GM18498 (cell line): Measurements from ENCODE around the gene TAS2R60.
"Not testable (repeated sequence)": the region's sequence is repeated elsewhere in the genome, so short reads cannot be mapped to it uniquely, and the experiment has no call there.

Experiments
- ATAC-seq: cut with Tn5 transposase; IDR thresholded peaks from one replicate; pipeline ENCODE4 v1.9.1; 2021; ENCODE audit warnings: mild to moderate bottlenecking, moderate library complexity; ENCODE audit not compliant: unreplicated experiment

TAS2R60 gene

DNA sequence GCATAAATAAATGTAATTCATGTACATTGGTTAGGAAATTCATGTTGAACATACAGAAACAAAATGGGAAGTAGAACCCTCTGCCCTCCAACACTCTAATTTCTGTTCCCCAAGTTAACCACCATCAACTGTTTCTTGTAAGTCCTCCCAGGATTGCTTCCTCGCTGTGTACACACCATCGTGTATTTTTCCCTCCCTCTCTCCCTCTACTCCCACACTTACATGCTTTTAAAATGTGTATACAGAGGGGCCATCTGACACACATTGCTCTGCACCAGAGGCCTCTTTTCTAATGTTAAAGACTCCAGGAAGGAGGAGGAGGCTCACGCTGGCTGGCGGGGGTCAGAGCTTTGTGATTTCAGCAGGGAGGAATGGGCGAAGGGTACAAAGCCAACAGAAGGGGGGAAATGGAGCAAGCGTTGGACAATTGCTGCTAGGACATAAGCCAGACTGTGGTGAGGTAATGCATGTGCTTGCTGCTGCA lies 32.7 kb upstream of the TAS2R60 start:
- no peak for ATAC-seq

DNA sequence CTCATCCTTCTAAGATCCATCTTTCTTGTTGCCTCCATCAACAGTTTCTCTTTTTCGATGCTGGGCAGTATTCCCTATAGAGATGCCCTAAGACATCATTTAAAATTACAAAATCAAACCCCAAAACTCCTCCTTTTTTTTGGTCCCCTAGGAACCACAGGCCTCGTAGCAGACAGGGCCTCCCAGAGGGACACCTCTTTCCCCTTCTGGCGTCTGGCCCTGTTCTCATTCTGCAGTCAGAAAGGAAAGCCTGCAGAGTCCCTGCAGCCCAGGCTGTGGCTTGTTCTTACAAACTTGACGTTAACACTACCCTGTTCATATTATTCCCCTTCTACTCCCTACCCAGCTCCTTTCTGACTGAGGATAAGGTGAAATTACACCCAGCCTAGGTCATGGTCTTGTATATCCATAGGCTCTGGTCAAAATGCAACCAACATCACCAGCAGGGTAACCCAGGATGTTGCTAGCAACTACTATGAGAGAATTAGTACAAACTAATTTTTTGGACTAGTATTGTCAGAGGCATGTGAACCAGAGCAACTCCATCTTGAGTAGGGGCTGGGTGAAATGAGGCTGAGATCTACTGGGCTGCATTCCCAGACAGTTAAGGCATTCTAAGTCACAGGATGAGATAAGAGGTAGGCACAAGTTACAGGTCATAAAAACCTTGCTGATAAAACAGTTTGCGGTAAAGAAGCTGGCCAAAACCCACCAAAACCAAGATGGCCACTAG lies 31.1 kb upstream of the TAS2R60 start:
- no peak for ATAC-seq

DNA sequence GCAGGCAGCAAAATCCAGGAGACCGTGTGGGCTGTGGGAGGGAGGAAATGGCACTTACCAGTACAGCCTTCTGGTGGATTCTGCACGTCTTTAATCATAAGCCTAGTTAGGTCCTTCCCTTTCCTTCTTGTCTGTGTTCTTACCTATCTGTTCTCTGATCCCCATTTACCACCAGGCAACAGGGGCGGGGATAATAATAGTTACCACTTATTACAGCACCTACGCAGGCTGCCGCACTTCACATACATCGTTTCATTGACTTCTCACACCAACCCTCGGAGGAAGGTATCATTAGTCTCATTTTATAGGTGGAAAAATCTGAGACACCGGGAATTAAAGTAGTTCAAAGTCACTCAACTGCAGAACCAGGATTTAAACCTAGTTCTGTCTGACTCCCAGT lies 30.1 kb upstream of the TAS2R60 start:
- no peak for ATAC-seq

DNA sequence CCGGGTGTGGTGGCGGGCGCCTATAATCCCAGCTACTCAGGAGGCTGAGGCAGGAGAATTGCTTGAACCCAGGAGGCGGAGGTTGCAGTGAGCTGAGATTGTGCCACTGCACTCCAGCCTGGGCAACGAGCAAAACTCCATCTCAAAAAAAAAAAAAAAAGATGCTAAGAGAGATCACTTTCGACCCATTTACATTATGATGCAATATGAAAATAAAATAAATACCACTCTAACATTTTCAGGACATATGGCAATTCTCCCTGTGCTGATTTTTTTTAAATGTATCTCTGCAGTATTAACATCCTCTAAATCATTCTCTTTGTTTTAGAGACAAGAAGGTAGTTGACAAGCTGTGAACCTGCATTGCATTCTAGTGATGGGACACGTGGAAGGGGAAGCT lies 28.0 kb upstream of the TAS2R60 start:
- ATAC-seq, result not testable (repeated sequence)

DNA sequence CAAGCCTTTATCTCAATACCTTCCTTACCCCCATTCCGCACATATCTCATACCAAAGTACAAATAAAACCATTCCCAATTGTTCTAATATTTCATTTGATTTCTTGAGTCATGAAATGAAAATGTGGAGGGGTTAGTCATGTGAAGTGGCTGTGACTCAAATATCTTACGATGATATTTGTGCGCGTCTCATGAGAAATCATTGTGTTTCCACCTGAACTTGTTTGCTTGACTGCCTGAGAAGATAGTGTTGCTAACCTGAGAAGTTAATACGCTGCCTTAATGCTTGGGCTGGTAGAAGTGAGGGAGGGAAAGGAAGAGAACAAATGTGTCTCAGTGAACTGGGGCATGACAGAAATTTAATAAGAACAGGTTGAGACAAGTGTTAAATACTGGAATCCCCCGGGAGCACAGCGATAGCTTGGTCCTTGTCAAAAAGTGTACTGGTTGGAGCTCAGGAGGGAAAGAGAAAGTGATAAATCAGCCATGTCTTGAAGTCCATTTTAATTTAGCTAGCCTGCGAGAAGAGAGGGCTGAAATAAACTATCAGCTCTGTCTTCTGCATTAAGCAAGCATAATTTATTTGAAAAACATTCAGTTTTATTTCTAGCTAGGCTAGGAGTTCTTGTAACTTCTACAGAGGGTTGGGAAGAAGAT lies 27.4 kb upstream of the TAS2R60 start:
- ATAC-seq, result no peak

DNA sequence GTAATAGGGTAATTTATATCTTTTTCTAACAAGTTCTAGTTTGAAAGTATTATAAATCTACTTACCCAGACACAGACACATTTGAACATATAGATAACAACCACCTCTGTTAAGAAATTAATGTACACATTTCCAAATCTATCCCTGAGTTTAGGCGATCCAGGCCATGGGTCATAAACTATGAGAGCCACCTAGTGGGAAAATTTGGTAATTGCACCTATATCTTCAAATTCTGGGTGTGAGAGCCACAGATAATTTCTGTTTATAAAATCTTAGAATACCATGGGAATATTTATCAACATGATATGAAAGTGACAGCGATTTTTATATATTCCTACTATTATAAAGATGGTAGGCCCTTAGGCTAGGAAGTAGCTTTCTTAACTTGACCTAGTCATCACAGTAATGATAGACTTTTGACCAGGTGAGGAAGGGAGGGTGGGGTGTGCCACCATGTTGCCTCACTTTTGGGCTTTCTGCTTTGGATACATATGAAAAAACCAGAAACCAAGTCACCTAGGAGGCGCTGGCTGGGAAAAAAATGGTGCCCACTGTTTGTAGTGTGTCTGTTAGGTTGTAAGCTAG lies 26.6 kb upstream of the TAS2R60 start:
- peak; percentile 50 for ATAC-seq

DNA sequence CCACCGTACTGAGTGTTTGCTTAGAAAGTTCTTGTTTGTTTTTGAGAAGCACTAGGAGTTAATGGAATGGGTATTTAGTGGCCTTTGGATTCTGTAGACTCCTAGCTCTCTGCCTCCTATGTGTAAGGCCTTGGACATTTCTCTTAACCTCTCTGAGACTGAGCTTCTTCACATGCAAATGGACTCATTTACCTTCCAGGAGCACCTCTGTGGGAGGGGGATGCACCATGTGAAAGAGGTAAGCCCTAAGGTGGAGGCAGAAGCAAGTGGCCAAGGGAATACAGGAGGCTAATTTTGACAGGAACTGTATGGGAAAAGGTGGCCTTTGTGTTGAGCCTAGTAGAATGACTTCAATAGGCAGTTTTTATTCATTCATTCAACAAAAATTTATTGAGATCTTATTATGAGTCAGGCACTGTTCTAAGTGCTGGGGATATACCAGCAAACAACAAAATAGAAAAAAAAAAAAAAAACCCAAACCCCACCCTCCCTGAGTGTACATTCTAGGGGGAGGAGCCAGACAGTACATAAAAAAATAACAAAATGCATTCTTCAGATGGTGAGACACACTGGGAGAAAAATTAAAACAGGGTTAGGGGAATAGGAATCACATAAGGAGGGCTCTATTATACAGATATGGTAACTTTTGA lies 25.4 kb upstream of the TAS2R60 start:
- no peak for ATAC-seq

DNA sequence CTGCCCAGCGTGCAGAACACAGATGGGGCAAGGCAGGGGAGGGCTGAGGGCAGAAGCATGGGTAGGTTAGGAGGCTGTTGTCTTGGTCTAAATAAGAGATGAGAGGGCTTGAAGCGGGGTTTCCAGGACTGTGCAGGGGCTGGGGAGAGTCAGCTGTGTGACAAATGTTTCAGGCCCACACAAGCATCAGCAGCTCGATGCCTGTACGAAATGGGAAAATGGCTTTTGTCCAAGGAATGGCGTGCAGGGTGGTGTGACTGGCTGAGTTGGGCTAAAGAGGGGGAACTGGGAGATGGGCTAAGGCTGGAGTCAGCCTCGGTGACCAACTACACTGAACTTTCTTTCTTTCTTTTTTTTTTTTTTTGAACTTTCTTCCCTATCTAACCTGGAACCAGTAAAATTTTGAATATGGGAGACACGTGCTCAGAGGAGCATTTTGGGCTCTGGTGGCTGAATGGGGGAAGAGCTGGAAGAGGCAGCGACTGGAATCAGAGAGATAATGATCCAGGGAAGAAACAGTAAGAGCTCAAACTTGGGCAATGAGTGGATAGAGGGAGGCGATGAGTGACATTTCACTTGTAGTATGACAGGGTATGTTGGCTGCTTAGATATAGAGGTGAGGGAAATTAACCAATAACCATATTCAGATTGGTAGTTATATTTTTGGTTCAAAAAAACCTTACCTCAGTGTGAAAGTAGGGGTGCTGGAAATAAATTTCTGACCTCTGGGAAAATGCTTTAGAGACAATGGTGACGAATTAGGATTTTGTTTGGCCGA lies 24.4 kb upstream of the TAS2R60 start:
- ATAC-seq, result no peak

DNA sequence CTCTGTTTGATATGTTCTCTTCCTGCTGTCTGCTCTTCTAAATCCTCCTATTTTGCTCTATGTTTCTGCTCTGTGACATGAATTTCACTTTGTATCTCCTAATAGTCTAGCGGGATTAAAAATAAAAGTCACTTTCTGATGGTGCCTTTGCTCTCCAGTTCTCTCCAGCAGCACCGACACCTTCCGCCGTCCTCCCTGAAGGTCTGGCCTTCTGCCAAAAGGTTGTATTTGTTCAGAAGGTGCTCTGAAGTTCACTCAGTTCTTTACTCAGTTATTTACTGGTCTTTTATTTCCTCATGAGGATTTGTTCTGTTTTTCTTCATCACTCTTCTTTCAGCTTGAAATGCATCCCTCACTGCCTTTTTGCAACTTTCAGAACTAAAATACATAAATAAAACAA lies 23.4 kb upstream of the TAS2R60 start:
- no peak for ATAC-seq

DNA sequence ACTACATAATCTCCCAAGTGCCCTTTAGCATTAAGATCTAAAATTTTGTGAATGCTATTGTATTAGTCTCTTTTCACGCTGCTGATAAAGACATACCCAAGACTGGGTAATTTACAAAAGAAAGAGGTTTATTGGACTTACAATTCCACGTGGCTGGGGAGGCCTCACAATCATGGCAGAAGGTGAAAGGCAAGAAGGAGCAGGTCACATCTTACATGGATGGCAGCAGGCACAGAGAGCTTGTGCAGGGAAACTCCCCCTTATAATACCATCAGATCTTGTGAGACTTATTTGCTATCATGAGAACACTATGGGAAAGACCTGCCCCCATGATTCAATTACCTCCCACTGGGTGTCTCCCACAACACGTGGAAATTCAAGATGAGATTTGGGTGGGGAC lies 22.6 kb upstream of the TAS2R60 start:
- ATAC-seq, result not testable (repeated sequence)

DNA sequence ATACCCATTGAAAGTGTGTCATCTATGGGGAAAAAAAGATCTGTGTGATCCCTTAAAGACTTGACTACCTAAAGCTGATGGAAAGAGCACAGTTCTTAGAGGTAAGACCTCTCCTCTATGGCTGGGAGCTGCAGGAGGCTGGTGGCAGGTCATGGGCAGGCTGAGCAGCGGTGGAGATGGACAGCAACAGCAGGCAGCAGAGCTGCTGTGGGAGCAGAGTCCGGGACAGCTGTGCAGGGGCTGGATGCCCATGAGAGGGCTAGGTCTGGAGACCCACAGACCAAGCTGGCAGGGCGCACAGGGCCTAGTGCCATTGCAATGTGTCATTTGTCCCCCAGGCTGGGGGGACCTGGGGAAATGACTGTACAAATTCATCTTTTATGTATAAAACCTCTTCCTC lies 21.2 kb upstream of the TAS2R60 start:
- no peak for ATAC-seq

DNA sequence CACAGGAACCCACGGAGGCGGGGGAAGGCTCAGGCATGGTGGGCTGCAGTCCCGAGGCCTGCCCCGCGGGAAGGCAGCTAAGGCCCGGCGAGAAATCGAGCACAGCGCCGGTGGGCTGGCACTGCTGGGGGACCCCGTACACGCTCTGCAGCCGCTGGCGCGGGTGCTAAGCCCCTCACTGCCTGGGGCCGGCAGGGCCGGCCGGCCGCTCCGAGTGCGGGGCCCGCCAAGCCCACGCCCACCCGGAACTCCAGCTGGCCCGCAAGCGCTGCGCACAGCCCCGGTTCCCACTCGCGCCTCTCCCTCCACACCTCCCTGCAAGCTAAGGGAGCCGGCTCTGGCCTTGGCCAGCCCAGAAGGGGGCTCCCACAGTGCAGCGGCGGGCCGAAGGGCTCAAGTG lies 18.8 kb upstream of the TAS2R60 start:
- ATAC-seq, result not testable (repeated sequence)

DNA sequence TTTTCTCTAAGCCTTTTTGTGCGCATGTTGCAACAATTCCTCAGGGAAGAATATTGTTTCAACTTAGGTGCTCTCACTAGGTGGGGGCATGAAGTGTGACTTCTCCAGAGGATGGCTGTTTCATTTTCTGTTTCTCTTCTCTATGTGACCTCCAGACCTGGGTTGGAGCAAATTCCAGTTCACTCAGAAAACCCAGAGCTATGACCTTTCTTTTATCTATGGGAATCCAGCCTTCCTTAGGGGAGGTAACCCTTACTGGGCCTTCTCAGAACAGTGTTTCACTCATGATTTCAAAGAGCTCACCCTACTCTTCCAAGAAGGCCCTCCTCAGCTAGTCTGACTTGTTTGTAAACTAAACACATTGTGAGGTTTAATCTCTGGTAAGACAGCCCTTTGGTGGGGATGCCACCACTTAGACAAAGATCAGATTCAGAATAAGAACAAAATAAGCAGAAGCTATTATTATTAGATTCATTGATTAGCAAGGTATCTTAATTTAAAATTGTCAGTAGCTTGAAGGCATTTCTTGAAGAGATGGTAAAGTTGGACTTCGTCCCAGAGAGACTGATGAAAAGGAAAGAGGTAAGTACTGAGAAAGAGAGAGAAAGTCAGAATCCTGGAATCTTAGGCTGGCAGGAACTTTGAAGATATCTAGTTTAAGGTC lies 16.6 kb upstream of the TAS2R60 start:
- ATAC-seq, result no peak

DNA sequence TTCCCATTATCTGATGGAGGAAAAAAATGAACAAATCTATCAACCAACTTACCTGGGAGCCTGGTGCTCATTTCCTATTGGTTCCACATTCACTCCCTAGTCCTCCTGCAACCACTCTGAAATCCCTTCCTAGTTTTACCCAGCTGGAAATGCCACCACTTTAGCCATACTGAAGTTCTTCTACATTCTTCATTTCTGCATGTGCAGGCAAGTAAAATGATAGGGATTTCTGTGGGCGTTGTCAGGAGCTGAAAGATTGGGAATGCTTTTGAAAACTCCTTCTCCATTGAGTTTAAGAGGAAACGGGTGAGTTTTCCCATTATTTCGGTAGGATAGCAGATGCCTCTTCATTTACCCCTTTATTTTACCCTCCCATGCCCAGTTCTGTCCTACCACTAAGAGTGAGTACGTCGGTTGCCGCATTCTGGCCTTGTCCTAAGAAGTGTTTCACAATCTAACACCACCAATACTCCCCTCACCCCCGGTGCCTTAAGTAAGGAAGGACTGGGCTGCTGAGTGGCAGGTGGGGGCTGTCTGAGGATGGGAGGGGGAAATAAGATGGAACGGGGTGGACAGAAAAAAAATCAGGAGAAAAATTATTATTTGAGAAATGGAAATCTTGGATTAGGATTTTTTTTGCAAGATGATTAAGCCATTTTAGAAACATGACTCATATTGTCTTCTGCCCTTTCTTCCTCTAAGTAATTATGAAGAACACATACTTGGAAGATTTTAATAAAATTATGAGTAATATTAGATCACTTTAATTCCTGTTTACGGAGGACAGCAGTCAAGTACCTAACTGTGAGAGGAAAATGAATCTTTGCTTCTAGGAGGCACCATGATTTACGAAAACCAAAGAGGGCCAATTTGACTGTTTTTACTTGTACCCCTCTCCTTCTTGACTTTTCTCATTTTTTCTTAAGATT lies 13.2 kb upstream of the TAS2R60 start:
- no peak for ATAC-seq

DNA sequence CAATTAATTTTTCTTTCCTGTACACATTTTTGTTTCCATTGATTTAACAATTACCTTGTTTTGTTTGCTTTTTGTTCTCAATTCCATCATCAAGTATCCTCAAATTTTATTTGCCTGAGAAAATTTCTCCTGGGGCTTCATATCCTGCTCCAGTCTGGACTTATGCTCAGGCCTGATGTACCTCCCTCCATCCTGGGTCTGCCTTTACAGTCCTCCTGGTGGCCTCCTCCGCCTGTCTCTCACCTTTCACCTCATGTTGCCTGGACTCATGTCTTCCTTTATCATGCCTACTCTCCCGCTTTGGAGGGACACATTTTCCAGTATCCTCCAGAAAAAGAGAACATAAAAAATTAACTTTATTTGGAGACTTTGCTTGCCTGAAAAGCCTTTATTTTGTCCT lies 12.1 kb upstream of the TAS2R60 start:
- no peak for ATAC-seq

DNA sequence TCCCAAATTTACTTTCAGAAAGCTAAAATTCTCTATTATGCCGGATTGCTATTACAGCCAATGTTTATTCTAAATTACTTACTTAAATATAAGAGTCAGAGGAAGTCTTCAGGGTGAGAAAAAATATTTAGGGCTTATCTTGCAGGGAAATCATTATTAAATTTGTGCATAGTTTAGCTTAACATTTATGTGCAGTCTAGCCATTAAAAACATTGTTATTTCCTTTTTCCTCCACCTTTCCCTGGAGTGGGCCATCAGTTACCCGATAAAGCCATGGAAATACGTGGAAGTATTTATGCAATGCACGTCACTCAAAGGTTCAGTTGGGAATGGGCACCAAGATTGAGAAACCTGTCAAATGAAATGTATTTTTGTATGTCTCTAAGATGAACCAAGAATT lies 9.5 kb upstream of the TAS2R60 start:
- no peak for ATAC-seq

DNA sequence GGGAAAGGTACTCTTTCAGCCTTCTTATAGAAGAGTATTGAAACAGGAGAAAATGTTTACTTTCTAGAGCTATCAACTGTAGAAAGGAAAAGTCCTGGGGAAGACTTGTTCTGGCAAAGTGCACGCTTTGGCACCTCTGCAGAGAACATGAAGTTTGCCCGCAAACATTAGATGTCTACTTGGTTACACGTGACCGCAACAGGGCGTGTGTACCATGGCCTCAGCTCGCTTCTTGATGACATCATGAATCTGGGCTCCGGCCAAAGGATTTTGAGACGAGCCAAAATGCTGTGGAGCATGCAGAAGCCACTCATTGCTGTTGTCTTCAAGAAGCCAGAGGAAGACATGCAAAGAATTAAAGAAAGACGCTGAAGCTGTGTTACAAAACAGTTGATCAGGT lies 8.6 kb upstream of the TAS2R60 start:
- ATAC-seq, result no peak

DNA sequence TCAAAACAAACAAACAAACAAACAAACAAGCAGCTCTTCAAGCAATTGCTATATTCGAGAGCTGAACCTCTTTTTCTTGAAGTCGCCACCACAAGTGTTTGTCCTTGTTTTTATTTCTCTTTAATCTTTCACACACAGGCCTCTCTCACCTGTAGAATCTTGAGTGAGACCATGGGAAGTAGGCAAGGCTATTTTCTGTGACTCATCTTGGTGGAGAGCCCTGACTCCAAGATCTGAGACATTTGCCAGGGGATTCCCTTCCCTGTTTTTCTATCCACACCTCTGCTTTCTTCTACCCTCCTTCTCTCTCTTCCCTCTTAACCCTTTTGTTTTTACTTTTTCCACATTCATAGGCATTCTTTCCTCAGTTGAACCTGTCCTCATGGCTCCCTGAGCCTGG lies 8.0 kb upstream of the TAS2R60 start:
- ATAC-seq, result no peak

DNA sequence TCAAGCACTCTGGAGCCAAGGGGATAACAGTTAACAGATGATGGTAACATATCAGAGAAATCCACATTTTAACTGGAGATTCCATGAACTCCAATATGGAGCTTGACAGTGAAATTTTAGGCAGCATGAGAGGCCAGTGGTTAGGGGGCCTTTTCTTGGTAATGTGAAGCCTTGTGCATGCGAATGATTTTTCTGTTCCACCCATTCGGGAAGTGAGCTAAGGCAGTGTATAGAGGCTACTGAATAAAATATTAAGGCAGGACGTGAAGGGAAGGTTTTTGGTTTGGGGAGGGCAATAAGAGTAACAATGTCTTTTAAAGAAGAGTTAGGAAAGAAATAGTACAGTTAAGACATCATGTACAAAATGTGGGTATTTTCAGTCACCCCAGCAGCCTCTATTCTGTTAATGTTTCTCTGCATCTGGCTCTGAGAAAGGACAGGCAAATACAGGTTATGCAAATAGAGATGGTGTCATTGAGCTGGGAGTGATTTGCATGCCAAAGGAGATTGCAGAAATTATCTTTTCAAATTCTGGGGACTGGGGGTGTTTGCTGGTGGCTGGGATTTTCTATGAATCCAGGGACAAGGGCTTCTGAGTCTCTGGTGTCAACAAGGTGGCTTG lies 6.8 kb upstream of the TAS2R60 start:
- ATAC-seq, result peak; percentile 87
